Keratinocyte (primary cell): ENCODE results near the gene TIMD4. TPM values are rescaled to one million over a fixed set of nuclear protein-coding genes. Genes with fewer than 3 reads are reported as not detected.

ENCODE experiments used
- DNase-seq: peaks from one replicate; pipeline ENCODE4 v3.0.0-alpha.2; 2011; ENCODE audit warnings: low read depth, missing footprints, low spot score
- FAIRE-seq: peaks from 2 replicates; lab custom pipeline; 2011; peaks lifted over from hg19 to GRCh38; lab: Jason Lieb, UNC
- H2AFZ ChIP-seq: 2 replicates; pipeline ENCODE4 v1.6.0; 2012; ENCODE audit warnings: low read length, control low read depth, inconsistent platforms; ENCODE audit not compliant: control insufficient read depth
- H3K27ac ChIP-seq: 2 replicates; pipeline ENCODE4 v1.5.1; 2011; ENCODE audit warnings: low read length; ENCODE audit not compliant: control insufficient read depth, insufficient read depth
- H3K27me3 ChIP-seq: 3 replicates; pipeline ENCODE4 v1.6.0; 2011; ENCODE audit warnings: low read length; ENCODE audit not compliant: control insufficient read depth, insufficient read depth; ENCODE audit errors: extremely low read depth
- H3K36me3 ChIP-seq, 2 experiments: 2 replicates in 1 of 2; 3 replicates in 1 of 2; pipeline ENCODE4 v1.5.1; 2011; ENCODE audit warnings: low read length in 2 of 2, mild to moderate bottlenecking in 1 of 2; ENCODE audit not compliant: control insufficient read depth in 2 of 2, insufficient read depth in 2 of 2; ENCODE audit errors: extremely low read depth in 1 of 2
- H3K4me1 ChIP-seq: 3 replicates; pipeline ENCODE4 v1.5.1; 2011; ENCODE audit warnings: low read length; ENCODE audit not compliant: control insufficient read depth, insufficient read depth; ENCODE audit errors: extremely low read depth
- H3K4me2 ChIP-seq: 3 replicates; pipeline ENCODE4 v1.6.0; 2011; ENCODE audit warnings: low read depth, low read length; ENCODE audit not compliant: control insufficient read depth, insufficient read depth; ENCODE audit errors: extremely low read depth
- H3K4me3 ChIP-seq, 3 experiments: fragments of 200-600 bp in 1 of 3; sonication (generic) in 1 of 3; 2 replicates in 2 of 3; 3 replicates in 1 of 3; pipeline ENCODE4 v1.5.1; 2011 to 2016; ENCODE audit warnings: low read length in 3 of 3, mild to moderate bottlenecking in 3 of 3, control low read depth in 2 of 3, inconsistent platforms in 1 of 3, low read depth in 1 of 3, mixed read lengths in 1 of 3, mixed run types in 1 of 3, moderate library complexity in 1 of 3; ENCODE audit not compliant: control insufficient read depth in 2 of 3, insufficient read depth in 2 of 3; ENCODE audit errors: extremely low read depth in 1 of 3
- H3K79me2 ChIP-seq: 2 replicates; pipeline ENCODE4 v1.6.0; 2012; ENCODE audit warnings: low read length; ENCODE audit not compliant: control insufficient read depth, insufficient read depth
- H3K9ac ChIP-seq: 3 replicates; pipeline ENCODE4 v1.6.0; 2011; ENCODE audit warnings: low read length; ENCODE audit not compliant: control insufficient read depth, insufficient read depth; ENCODE audit errors: extremely low read depth
- H3K9me1 ChIP-seq: 3 replicates; pipeline ENCODE4 v1.6.0; 2011; ENCODE audit warnings: low read length; ENCODE audit not compliant: control insufficient read depth, insufficient read depth; ENCODE audit errors: extremely low read depth
- H3K9me3 ChIP-seq: 2 replicates; pipeline ENCODE4 v1.5.1; 2012; ENCODE audit warnings: low read depth, low read length; ENCODE audit not compliant: control insufficient read depth
- H4K20me1 ChIP-seq: 3 replicates; pipeline ENCODE4 v1.6.0; 2011; ENCODE audit warnings: low read length; ENCODE audit not compliant: control insufficient read depth, insufficient read depth; ENCODE audit errors: extremely low read depth
- EZH2 ChIP-seq: IDR thresholded peaks from one replicate; pipeline ENCODE4 v1.6.1; 2012; ENCODE audit warnings: inconsistent platforms, mild to moderate bottlenecking, low read length, moderate library complexity
- dilution Hi-C: fragments of 300-500 bp; cut with MboI; formaldehyde crosslinking; loops from one replicate; pipeline ENCODE4 v1.7.0; 2020; ENCODE audit warnings: low sequenced_read_pairs; ENCODE audit not compliant: extremely low pct_ligation_motif_present
- polyA plus RNA-seq, 5 experiments: library from polyadenylated mRNA; depleted of rRNA in 3 of 5; stranded (reverse) in 3 of 5; stranded (forward) in 1 of 5; unstranded in 1 of 5; fragments of >200 nt; gene quantifications; 1 replicate in 1 of 5; 2 replicates in 3 of 5; 3 replicates in 1 of 5; pipeline versions ENCODE4 v1.2.1 to v1.2.3, GENCODE V29; 2011 to 2012; ENCODE audit warnings: missing spikeins in 2 of 5, low read depth in 1 of 5, low replicate concordance in 1 of 5
- TF ChIP-seq, protein P1 (sequence below), 3 experiments: IDR thresholded peaks in 1 of 3; conservative IDR thresholded peaks in 1 of 3; optimal IDR thresholded peaks in 1 of 3; 2 replicates in 2 of 3; 3 replicates in 1 of 3; pipeline versions ENCODE3 to v1.5.1; 2011; ENCODE audit warnings: low read length in 3 of 3, mild to moderate bottlenecking in 3 of 3, moderate library complexity in 2 of 3, control low read depth in 1 of 3, inconsistent platforms in 1 of 3; ENCODE audit not compliant: insufficient read depth in 2 of 3; ENCODE audit errors: extremely low read depth in 1 of 3

TIMD4 gene
- polyA plus RNA-seq, 1 donor (not counting 4 experiments of a cell fraction or from before 2014, with no cell fraction given) = not detected

DNA sequence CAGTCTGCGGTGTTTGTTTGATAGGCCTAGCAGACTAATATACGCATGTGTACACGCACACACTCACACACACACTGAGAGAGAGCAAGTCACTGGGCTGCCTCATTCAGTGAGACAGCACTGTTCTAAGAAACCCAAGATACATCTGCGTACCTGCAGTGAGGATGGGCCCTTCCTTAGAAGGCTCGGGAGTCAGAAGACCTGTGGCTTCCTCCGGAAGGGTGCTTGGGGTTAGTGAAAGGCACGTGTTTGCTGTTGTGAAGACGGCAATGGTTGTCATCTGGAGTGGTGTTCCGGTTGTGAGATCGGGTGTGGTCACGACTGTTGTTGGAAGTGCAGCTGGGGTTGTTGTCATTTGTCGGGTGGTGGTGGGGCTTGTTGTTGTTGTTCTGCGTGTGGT, 11.7 kb downstream of the TIMD4 start:
- no peaks in the 10 kb centered on the region for H3K4me1 ChIP-seq
- TF ChIP-seq EZH2 = no peak
- TF ChIP-seq, protein P1, sequence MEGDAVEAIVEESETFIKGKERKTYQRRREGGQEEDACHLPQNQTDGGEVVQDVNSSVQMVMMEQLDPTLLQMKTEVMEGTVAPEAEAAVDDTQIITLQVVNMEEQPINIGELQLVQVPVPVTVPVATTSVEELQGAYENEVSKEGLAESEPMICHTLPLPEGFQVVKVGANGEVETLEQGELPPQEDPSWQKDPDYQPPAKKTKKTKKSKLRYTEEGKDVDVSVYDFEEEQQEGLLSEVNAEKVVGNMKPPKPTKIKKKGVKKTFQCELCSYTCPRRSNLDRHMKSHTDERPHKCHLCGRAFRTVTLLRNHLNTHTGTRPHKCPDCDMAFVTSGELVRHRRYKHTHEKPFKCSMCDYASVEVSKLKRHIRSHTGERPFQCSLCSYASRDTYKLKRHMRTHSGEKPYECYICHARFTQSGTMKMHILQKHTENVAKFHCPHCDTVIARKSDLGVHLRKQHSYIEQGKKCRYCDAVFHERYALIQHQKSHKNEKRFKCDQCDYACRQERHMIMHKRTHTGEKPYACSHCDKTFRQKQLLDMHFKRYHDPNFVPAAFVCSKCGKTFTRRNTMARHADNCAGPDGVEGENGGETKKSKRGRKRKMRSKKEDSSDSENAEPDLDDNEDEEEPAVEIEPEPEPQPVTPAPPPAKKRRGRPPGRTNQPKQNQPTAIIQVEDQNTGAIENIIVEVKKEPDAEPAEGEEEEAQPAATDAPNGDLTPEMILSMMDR (optimal IDR thresholded peaks at IDR 0.05 in 1 of 3, IDR thresholded peaks at IDR 0.05 in 1 of 3, conservative IDR thresholded peaks at IDR 0.05 in 1 of 3; ENCODE audit: extremely low read depth in 1 of 3, insufficient read depth in 2 of 3, low read length in 3 of 3) = no peak
- no peak overlapping the region for H3K27ac ChIP-seq
- H3K36me3 ChIP-seq = no peaks in the 10 kb centered on the region
- H4K20me1 ChIP-seq = no peaks in the 10 kb centered on the region
- dilution Hi-C loops = no loop called here
- H2AFZ ChIP-seq = no peak overlapping the region
- H3K79me2 ChIP-seq = no peaks in the 10 kb centered on the region
- no peaks in the 10 kb centered on the region for H3K9me3 ChIP-seq
- no peak for DNase-seq
- H3K27me3 ChIP-seq = no peaks in the 10 kb centered on the region
- no peak overlapping the region for H3K4me3 ChIP-seq
- H3K9me1 ChIP-seq = no peaks in the 10 kb centered on the region
- no peak for FAIRE-seq
- H3K4me2 ChIP-seq = no peak overlapping the region
- no peak overlapping the region for H3K9ac ChIP-seq

DNA sequence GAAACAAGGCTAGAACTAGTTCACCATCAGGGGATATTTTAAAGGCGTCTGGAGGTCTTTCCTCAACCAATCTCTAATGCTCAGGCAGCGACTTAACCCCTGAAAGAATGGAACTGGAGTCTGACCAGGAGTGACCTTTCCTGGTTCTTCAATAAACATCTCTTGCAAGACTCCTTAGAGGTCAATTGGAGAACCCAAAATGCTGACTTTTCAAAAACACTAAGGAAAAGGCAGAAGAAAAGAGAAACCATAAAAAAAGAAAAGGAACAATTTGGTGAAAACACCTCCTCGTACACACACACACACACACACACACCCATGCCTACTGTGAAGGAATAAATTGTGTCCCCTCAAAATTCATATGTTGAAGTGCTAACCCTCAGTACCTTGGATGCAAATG, 12.3 kb downstream of the TIMD4 start:
- dilution Hi-C loops = no loop called here
- no peaks in the 10 kb centered on the region for H3K36me3 ChIP-seq
- H3K79me2 ChIP-seq = no peaks in the 10 kb centered on the region
- H3K4me3 ChIP-seq = no peak overlapping the region
- no peaks in the 10 kb centered on the region for H3K9me3 ChIP-seq
- no peaks in the 10 kb centered on the region for H3K4me1 ChIP-seq
- H3K27me3 ChIP-seq = no peaks in the 10 kb centered on the region
- no peaks in the 10 kb centered on the region for H3K9me1 ChIP-seq
- no peak for FAIRE-seq
- no peak overlapping the region for H3K4me2 ChIP-seq
- no peaks in the 10 kb centered on the region for H4K20me1 ChIP-seq
- H3K27ac ChIP-seq = no peak overlapping the region
- no peak for TF ChIP-seq EZH2
- TF ChIP-seq, protein P1 (optimal IDR thresholded peaks at IDR 0.05 in 1 of 3, IDR thresholded peaks at IDR 0.05 in 1 of 3, conservative IDR thresholded peaks at IDR 0.05 in 1 of 3; ENCODE audit: extremely low read depth in 1 of 3, insufficient read depth in 2 of 3, low read length in 3 of 3) = no peak
- H2AFZ ChIP-seq = no peak overlapping the region
- no peak for DNase-seq
- no peak overlapping the region for H3K9ac ChIP-seq
